ENCODE results near the gene PANK4.

Gene PANK4

DNA sequence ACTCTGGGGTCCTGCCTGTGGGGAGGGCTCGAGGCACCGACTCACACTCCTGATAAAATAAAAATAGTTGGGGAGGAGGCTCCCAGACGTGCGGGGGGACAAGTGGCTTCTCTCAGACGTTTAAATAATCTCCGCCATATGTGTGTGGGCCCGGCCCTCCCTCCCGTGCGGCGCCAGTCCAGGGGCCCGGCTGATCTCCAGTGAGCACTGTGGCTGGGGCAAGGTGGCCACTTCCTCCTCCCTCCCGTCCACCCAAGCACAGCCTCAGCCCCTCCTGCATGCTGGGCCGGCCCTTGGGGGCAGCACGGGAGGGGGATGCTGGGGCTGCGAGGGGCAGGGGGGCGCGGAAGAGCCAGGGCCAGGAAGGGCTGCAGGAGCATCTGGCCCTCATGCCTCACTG, 54.3 kb downstream of the PANK4 start:
- H3K9me3 ChIP-seq (ENCODE audit: control insufficient read depth, low read length) = no peaks in the 10 kb centered on the region
- H3K79me2 ChIP-seq = no peaks in the 10 kb centered on the region
- no peaks in the 10 kb centered on the region for H3K36me3 ChIP-seq (ENCODE audit: control insufficient read depth, insufficient read depth, low read length)
- peaks cover 21% of the 10 kb centered on the region for H3K4me1 ChIP-seq
- H3K27me3 ChIP-seq (ENCODE audit: control insufficient read depth, insufficient read depth, low read length) = peaks cover 3% of the 10 kb centered on the region
- no peak overlapping the region for H3K4me2 ChIP-seq (ENCODE audit: low read length)
- no peak overlapping the region for H3K9ac ChIP-seq
- H3K4me3 ChIP-seq (ENCODE audit: low read depth, low read length) = no peak overlapping the region
- no peak overlapping the region for H3K27ac ChIP-seq
- TF ChIP-seq, protein P1, sequence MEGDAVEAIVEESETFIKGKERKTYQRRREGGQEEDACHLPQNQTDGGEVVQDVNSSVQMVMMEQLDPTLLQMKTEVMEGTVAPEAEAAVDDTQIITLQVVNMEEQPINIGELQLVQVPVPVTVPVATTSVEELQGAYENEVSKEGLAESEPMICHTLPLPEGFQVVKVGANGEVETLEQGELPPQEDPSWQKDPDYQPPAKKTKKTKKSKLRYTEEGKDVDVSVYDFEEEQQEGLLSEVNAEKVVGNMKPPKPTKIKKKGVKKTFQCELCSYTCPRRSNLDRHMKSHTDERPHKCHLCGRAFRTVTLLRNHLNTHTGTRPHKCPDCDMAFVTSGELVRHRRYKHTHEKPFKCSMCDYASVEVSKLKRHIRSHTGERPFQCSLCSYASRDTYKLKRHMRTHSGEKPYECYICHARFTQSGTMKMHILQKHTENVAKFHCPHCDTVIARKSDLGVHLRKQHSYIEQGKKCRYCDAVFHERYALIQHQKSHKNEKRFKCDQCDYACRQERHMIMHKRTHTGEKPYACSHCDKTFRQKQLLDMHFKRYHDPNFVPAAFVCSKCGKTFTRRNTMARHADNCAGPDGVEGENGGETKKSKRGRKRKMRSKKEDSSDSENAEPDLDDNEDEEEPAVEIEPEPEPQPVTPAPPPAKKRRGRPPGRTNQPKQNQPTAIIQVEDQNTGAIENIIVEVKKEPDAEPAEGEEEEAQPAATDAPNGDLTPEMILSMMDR (IDR thresholded peaks at IDR 0.05) = no peak
- no peak overlapping the region for H2AFZ ChIP-seq

DNA sequence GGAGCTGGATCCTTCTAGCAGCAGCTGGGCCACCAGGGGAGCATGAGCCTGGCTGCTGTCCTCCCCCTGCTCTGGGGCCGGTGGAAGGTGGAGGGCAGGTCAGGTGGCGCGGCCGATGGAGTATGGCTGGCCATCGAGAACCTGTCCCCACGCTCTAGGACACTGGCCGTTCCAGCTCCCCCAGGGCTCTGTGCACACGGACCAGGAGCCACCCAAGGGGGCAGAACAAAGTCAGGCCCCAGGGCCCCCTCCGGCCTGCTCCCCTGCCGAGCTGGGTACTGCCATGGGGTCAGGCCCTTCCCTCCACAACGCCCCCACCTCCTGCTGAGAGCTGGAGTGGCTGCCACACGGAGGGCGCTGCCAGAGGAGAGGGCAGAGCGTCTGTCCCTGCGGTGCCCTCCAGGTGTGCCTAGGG, 54.8 kb downstream of the PANK4 start:
- peaks cover 3% of the 10 kb centered on the region for H3K27me3 ChIP-seq (ENCODE audit: control insufficient read depth, insufficient read depth, low read length)
- H3K27ac ChIP-seq = no peak overlapping the region
- H3K36me3 ChIP-seq (ENCODE audit: control insufficient read depth, insufficient read depth, low read length) = no peaks in the 10 kb centered on the region
- TF ChIP-seq, protein P1 (IDR thresholded peaks at IDR 0.05) = no peak
- no peak overlapping the region for H3K4me2 ChIP-seq (ENCODE audit: low read length)
- H3K79me2 ChIP-seq = no peaks in the 10 kb centered on the region
- no peak overlapping the region for H2AFZ ChIP-seq
- peaks cover 21% of the 10 kb centered on the region for H3K4me1 ChIP-seq
- H3K4me3 ChIP-seq (ENCODE audit: low read depth, low read length) = no peak overlapping the region
- no peak overlapping the region for H3K9ac ChIP-seq
- no peaks in the 10 kb centered on the region for H3K9me3 ChIP-seq (ENCODE audit: control insufficient read depth, low read length)

DNA sequence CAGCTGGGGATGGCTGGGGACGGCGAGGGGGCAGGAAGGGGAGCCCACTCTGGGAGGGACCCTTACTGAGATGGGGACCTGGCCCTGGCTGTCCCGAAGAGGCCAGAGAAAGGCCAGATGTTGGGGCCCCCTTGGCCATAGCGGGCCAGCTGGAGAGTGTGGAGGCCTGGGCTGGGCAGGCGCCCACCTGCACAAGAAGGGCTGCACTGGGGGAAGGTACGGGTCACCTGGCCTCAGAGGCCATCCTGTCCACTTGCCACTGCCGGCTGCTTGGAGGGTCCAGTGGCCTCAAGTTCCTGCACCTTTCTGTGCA, 55.3 kb downstream of the PANK4 start:
- Histone ChIP-seq H2AFZ (no peak overlapping the region), H3K36me3 (ENCODE audit: control insufficient read depth, insufficient read depth, low read length) (no peaks in the 10 kb centered on the region), H3K27me3 (ENCODE audit: control insufficient read depth, insufficient read depth, low read length) (peaks cover 3% of the 10 kb centered on the region), H3K79me2 (no peaks in the 10 kb centered on the region), H3K4me1 (peaks cover 25% of the 10 kb centered on the region), H3K27ac (no peak overlapping the region), H3K9me3 (ENCODE audit: control insufficient read depth, low read length) (no peaks in the 10 kb centered on the region), H3K4me2 (ENCODE audit: low read length) (no peak overlapping the region), H3K9ac (no peak overlapping the region), H3K4me3 (ENCODE audit: low read depth, low read length) (no peak overlapping the region)
- TF ChIP-seq, protein P1 (IDR thresholded peaks at IDR 0.05) = no peak

DNA sequence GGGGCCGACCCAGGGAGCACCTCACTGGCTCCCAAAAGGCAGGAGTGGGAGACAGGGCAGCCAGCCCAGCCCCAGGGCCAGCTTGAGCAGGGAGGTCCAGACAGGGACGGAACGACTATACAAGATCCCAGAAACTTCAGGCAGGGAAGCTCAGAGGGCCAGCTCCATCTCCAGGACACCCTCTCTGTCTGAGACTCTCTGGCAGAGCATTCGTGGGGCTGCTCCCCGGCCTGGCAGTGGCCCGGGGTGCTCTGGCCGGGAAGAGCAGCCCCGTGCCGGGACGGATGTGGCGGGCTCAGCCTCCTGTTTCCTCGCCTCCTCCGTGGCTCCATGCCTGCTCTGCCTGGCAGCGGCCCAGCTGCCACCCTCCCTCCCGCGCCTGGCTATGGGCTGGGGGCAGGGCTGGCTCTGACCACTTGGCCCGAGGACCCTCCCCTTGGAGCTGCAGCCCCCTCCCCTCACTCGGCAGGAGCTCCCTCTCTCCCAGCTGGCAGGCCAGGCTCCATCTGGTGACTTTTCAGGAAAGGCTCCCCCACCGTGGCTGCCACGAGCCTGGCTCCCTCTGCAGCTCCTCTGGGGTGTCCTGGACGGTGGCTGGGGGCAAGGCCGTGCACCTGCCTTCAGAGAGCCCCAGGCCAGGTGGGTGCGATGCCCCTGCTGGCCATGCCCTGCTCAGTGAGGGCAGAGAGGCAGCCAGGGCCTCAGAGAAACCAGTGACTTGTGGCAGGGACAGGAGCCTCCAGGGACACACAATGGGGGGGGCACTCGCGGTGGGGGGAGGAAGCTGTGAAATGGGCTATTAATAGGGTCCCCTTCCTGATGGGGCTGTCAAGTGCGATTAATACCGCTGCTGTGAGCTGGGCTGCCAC, 55.9 kb downstream of the PANK4 start:
- H3K36me3 ChIP-seq (ENCODE audit: control insufficient read depth, insufficient read depth, low read length) = no peaks in the 10 kb centered on the region
- H3K79me2 ChIP-seq = no peaks in the 10 kb centered on the region
- TF ChIP-seq, protein P1 (IDR thresholded peaks at IDR 0.05) = no peak
- H3K27me3 ChIP-seq (ENCODE audit: control insufficient read depth, insufficient read depth, low read length) = peaks cover 3% of the 10 kb centered on the region
- no peak overlapping the region for H2AFZ ChIP-seq
- H3K4me2 ChIP-seq (ENCODE audit: low read length) = no peak overlapping the region
- no peak overlapping the region for H3K9ac ChIP-seq
- peaks cover 20% of the 10 kb centered on the region for H3K4me1 ChIP-seq
- no peak overlapping the region for H3K4me3 ChIP-seq (ENCODE audit: low read depth, low read length)
- H3K9me3 ChIP-seq (ENCODE audit: control insufficient read depth, low read length) = no peaks in the 10 kb centered on the region
- no peak overlapping the region for H3K27ac ChIP-seq
